Left lung (tissue), 10 donors: ENCODE data around the gene ATP10A. TPM values are rescaled to one million over a fixed set of nuclear protein-coding genes. Genes with fewer than 3 reads are reported as not detected.

Experiments
- ATAC-seq: fragments of 200-7000 bp; cut with Tn5 transposase; one replicate; pipeline ENCODE4 v1.9.1; 2020; ENCODE audit warnings: moderate library complexity
- DNase-seq, 4 donors: peaks; one replicate each; pipeline ENCODE4 v3.0.0-alpha.2; 2013 to 2020
- H3K27ac ChIP-seq, 2 donors: fragments of 200-600 bp; sonication (generic) in 1 of 2; one replicate each; pipeline versions ENCODE4 v1.5.0 to v1.8.0; 2020 to 2021
- H3K27me3 ChIP-seq, 2 donors: fragments of 200-600 bp; sonication (generic) in 1 of 2; one replicate each; pipeline versions ENCODE4 v1.5.0 to v1.8.0; 2020 to 2021
- H3K36me3 ChIP-seq, 2 donors: fragments of 200-600 bp; sonication (generic) in 1 of 2; one replicate each; pipeline versions ENCODE4 v1.5.0 to v1.8.0; 2020 to 2021
- H3K4me1 ChIP-seq, 2 donors: fragments of 200-600 bp; one replicate each; pipeline ENCODE4 v1.8.0; 2021
- H3K4me3 ChIP-seq, 2 donors: fragments of 200-600 bp; sonication (generic) in 1 of 2; one replicate each; pipeline versions ENCODE4 v1.5.0 to v1.8.0; 2020 to 2021; ENCODE audit warnings: mild to moderate bottlenecking in 1 of 2
- H3K9me3 ChIP-seq, 2 donors: fragments of 200-600 bp; sonication (generic) in 1 of 2; one replicate each; pipeline versions ENCODE4 v1.5.0 to v1.8.0; 2020 to 2021
- intact Hi-C, 2 donors: fragments of 100-400 bp; cut with DNase I; formaldehyde crosslinking; loops; one replicate each; pipeline versions ENCODE4 v1.11.2 to v1.14.2; 2022
- polyA plus RNA-seq, 6 donors: library from polyadenylated mRNA; unstranded; fragments of 120-200 nt; gene quantifications; one replicate each; pipeline ENCODE4 v1.2.1, GENCODE V29; 2013; ENCODE audit not compliant: insufficient read length in 6 of 6
- total RNA-seq, 2 donors: library from RNA; stranded (reverse); fragmentation: NEBNext Ultra II Directional; extraction: Animal tissue kit (Norgen Biotek cat#: 25700); gene quantifications; one replicate each; pipeline ENCODE4 v1.2.1, GENCODE V29; 2021
- TF ChIP-seq, protein P1 (sequence below), 2 donors: fragments of 200-600 bp; sonication (generic) in 1 of 2; IDR thresholded peaks; one replicate each; pipeline versions ENCODE4 v1.5.0 to v1.8.0; 2021; ENCODE audit warnings: antibody characterized with exemption in 2 of 2
- donor health status: DM: no; HTN: yes; CAD: no.
- donor health status: DM: no; HTN: no; CAD: no.

ATP10A gene
- total and polyA plus RNA-seq, 8 donors = 0.70 to 46.1 (median 0.87) TPM

DNA sequence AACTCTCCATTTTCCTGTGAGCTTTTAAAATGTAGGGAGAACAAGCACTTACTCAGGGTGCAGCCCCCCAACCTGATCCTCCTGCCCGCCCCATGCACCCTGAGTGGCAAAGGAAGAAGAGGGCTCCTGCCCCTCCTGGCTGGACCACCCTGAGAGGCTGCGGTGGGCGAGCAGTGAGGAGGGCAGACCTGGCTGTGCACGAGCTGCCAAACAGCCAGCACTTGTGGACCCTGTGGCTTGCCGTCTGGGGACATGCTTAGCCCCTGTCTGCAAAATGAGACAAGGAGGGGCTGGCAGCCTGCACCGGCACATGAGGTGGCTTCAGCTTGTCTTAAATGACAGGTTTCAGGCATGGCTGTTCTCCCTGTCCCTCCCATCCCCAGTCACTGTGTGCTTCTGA, 18.6 kb downstream of the ATP10A start:
- Histone ChIP-seq H3K27me3 (no peaks in the 10 kb centered on the region), H3K4me3 (no peak overlapping the region), H3K27ac (no peak overlapping the region), H3K36me3 (no peaks in the 10 kb centered on the region), H3K4me1 (peaks cover 10 to 18% of the 10 kb centered on the region in 2 donors), H3K9me3 (no peaks in the 10 kb centered on the region)
- no peak for DNase-seq
- TF ChIP-seq, protein P1, sequence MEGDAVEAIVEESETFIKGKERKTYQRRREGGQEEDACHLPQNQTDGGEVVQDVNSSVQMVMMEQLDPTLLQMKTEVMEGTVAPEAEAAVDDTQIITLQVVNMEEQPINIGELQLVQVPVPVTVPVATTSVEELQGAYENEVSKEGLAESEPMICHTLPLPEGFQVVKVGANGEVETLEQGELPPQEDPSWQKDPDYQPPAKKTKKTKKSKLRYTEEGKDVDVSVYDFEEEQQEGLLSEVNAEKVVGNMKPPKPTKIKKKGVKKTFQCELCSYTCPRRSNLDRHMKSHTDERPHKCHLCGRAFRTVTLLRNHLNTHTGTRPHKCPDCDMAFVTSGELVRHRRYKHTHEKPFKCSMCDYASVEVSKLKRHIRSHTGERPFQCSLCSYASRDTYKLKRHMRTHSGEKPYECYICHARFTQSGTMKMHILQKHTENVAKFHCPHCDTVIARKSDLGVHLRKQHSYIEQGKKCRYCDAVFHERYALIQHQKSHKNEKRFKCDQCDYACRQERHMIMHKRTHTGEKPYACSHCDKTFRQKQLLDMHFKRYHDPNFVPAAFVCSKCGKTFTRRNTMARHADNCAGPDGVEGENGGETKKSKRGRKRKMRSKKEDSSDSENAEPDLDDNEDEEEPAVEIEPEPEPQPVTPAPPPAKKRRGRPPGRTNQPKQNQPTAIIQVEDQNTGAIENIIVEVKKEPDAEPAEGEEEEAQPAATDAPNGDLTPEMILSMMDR (IDR thresholded peaks at IDR 0.05) = no peak
- intact Hi-C loops = no loop called here
- ATAC-seq = no peak

DNA sequence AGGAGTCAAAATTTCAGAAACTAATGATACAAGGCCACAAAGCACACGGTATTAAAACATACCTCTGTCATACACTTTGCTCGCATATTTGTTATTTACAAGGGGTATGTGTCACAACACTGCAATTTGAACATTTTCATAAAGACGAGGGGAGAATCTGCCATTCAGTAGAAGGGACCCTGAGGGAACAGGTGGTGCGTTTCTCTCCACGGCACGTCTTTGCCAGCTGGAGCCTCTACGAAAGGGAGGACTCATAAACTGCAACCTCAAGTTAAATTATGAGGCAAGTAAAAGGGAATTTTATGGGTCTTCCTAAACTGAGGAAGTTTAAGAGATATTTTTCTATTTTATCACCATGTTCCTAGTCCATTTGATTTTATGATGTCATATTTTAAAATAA, 19.1 kb downstream of the ATP10A start:
- Histone ChIP-seq H3K27me3 (no peaks in the 10 kb centered on the region), H3K27ac (no peak overlapping the region), H3K4me1 (peaks cover 5 to 13% of the 10 kb centered on the region in 2 donors), H3K9me3 (no peaks in the 10 kb centered on the region), H3K36me3 (no peaks in the 10 kb centered on the region), H3K4me3 (no peak overlapping the region)
- intact Hi-C loops = no loop called here
- DNase-seq = no peak
- ATAC-seq = no peak
- TF ChIP-seq, protein P1 (IDR thresholded peaks at IDR 0.05) = no peak

DNA sequence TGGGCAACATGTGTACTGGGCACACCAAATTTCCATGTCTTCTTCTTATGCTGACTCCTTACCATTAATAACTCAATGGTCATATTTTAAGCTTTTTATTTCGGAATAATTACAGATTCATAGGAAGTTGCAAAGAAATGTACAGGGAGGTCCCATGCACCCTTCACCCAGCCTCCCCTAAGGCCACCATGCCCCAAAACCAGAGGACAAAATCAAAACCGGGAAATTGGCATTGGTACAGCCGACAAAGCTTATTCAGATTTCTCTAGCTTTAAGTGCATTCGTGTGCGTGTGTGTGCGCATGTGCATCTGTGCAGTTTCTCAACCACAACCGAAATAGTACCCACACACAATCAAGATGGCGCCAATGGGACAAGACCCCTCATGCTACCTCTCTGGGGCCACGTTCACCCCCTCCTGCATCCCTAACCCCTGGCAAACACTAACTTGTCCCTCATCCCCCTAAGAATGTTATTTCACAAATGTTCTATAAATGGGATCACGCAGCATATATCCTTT, 23.4 kb downstream of the ATP10A start:
- Histone ChIP-seq H3K27me3 (no peaks in the 10 kb centered on the region), H3K4me3 (no peak overlapping the region), H3K27ac (no peak overlapping the region), H3K9me3 (no peaks in the 10 kb centered on the region), H3K36me3 (no peaks in the 10 kb centered on the region), H3K4me1 (no peaks in the 10 kb centered on the region)
- TF ChIP-seq, protein P1 (IDR thresholded peaks at IDR 0.05) = no peak
- intact Hi-C loops = no loop called here
- DNase-seq (no peak), ATAC-seq (no peak)

DNA sequence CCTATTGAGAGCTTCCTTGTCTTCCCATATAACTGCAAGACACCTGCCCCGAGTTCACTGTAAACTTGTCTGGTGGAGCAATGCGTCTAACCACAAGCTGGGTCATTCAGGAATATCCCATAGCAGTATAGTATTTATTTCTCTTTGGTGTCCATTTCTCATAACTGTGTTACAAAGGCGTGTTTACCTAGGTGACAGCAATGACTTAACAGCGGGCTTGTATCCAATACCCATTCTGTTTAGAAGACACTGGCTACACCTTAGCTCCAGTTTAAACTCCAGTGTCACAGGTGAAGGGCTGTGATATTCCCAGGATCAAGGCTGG, 24.3 kb downstream of the ATP10A start:
- intact Hi-C loops = no loop called here
- Histone ChIP-seq H3K27me3 (no peaks in the 10 kb centered on the region), H3K4me1 (no peaks in the 10 kb centered on the region), H3K27ac (no peak overlapping the region), H3K4me3 (no peak overlapping the region), H3K9me3 (no peaks in the 10 kb centered on the region), H3K36me3 (no peaks in the 10 kb centered on the region)
- ATAC-seq = no peak
- TF ChIP-seq, protein P1 (IDR thresholded peaks at IDR 0.05) = no peak
- DNase-seq = no peak

DNA sequence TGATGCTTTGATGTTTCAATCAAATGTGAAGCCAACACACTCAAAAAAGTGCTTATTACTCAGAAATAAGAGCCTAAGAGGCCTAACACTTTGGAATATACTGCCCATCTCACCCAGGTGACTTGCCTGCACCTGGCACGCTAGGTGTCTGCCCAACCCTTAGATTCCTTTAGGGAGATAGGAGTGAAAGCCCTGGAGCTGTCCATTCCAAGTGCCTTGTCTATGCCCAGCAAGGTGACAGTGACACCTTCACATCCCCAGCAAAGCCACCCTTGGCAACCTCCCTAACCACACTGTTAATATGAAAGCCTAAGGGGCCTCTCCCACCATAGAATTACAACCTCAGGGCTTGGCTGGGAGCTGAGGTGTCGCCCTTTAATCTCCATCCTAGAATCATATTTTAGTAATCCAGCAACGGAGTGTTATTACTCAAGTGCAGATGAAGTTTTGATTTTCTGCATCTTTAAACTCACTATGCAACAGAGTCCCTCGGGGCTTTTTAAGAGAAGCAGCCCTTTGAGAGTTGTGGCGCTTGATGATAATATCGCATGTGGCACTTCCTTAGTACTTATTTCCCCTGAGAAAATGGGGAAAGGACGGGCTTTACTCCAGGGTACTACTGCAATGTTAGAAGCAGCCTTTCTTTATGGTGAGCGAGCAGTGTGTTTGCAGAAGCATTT, 24.8 kb downstream of the ATP10A start:
- Histone ChIP-seq H3K4me3 (no peak overlapping the region), H3K4me1 (no peaks in the 10 kb centered on the region), H3K27ac (no peak overlapping the region), H3K27me3 (no peaks in the 10 kb centered on the region), H3K36me3 (no peaks in the 10 kb centered on the region), H3K9me3 (no peaks in the 10 kb centered on the region)
- TF ChIP-seq, protein P1 (IDR thresholded peaks at IDR 0.05) = no peak
- intact Hi-C loops = no loop called here
- ATAC-seq = no peak
- DNase-seq = no peak
